ENCODE data around the gene RARG.

RARG gene

DNA sequence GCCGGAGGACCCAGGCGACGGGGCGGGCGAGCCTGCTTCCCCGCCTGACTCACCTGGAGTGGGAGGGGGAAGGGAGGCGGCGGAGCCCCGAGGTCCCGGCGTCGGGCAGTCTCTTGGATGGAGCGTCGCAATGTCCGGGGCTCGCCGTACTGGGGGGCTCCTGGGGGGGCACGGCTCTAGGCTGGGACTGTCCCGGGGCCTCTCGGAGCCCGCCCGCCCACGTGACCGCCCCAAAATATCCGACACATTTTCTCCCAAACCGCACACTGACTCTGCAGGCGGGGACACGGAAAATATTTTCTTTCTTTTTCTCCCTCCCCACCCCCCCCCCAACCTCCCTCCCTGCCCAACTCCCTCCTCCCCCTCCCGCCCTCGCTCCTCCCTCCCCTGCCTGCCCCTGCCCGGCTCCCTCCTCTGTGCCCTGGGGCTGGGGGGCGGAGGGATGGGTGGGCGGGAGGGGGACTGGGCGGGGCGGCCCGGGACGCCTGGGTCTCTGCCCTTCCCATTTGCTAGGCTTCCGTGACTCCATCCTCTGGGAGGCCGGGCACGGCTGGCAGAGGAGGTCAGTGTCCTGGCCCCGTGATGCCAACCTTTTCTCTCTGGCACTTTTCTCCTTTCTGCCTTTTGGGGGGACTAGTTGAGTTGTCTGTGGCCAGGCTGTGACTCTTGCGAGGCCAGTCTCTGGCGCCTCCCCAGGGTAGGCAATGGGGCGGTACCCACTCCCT, at the start of gene RARG:
TSS of gene RARG (minus strand) at position 289 of the 725 bp plus-strand sequence. CDS start 4,664 bp downstream, outside the sequence.
- DNase-seq = no peak

DNA sequence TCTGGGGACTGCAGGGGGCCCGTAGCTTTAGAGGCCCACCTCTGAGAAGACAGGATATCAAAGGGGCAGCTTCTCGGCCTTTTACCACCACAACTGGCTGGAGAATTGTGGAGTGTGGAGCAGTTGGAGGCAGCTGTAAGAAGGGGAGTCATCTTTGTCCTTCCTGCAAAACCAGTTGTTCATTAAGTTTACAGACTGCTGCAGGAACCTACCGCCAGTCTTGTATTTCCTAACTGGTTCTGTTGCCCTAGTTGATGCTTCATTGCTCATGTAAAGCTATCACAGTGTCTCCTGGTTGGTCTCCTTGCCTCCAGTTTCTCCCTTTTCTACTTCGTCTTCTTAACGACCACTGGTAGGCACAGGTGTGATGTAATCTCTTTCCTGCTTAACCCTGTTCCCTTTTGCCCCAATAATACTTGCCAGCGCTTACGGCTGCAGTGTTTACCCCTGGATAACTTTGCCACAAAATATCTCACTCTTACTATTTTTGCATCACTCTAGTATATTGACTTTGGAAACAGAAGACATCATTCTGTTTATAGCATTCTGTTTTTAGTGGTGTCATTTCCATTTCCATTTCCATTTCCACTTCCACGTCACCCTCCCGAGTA, 48.0 kb upstream of the RARG start:
- no peak for DNase-seq

DNA sequence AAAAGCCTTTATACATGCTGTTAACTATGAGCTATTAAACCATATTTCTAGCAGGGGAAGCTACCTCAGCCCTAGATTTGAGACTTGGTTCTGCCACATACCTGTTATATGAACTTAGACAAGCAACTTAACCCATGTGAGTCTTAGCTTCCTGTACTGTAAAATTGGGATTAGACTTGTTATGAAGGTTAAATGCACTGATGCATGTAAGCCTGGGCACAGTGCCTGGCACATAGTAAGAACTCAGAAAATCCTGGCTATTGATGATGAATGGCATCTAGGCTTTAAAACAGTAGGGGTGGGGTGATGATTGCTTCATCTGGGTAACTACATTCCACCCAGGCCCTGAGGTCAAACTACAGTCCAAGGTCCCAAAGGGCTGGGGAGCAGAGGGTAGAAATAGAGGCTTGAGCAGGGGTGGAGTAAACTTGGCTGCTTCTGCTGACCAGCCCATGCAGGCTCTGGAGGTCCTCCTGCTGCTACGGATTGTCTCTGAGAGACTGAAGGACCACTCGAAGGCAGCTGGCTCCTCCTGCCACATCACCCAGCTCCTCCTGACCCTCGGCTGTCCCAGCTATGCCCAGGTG, 47.4 kb upstream of the RARG start:
- no peak for DNase-seq

DNA sequence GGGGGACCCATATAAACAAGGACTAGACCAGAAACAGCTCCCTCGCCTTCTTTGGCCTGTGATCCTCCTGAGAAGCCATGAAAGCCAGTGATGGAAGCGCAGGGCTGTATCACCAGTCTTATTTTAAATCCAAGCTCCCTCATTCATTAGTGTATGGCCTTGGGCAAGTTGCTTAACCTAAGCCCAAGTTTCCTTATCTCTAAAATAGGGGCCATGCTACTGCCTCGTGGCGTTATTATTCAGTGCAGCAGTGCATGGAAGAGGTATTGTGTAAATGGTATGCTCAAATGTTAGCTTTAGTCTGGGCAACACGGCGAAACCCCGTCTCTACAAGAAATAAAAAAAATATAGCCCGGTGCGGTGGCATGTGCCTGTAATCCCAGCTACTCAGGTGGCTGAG, 46.0 kb upstream of the RARG start:
- no peak for DNase-seq

DNA sequence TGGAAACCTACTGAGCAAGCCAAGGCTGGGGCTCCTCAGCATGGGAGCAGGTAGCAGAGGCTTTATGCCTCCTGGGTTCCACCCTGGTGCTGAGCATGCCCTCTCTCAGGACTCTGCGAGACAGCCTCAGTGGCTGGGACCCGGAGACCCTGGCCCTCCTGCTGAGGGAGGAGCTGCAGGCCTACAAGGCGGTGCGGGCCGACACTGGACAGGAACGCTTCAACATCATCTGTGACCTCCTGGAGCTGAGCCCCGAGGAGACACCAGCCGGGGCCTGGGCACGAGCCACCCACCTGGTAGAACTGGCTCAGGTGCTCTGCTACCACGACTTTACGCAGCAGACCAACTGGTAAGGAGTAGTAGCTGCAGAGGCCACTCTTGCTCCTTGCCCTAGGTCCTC, 44.5 kb upstream of the RARG start:
- DNase-seq = no peak

DNA sequence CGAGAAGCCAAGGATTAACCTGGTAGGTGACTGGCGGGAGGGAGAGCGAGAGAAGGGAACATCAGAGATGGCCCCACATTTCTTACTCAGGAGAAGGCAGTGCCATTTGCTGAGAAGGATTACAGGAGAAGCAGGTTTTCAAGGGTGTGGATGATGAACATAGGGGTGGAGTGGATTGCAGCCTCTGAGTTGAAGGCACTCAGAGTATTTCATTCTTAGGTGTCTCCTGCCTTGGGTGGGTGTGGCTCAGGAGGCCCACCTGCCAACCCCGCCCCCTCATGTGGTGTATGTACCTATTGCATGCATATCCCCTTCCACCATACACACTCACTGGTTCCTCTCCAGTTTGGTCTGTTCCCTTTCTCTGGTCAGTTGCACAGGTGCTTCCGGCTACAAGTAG, 42.4 kb upstream of the RARG start:
- no peak for DNase-seq

DNA sequence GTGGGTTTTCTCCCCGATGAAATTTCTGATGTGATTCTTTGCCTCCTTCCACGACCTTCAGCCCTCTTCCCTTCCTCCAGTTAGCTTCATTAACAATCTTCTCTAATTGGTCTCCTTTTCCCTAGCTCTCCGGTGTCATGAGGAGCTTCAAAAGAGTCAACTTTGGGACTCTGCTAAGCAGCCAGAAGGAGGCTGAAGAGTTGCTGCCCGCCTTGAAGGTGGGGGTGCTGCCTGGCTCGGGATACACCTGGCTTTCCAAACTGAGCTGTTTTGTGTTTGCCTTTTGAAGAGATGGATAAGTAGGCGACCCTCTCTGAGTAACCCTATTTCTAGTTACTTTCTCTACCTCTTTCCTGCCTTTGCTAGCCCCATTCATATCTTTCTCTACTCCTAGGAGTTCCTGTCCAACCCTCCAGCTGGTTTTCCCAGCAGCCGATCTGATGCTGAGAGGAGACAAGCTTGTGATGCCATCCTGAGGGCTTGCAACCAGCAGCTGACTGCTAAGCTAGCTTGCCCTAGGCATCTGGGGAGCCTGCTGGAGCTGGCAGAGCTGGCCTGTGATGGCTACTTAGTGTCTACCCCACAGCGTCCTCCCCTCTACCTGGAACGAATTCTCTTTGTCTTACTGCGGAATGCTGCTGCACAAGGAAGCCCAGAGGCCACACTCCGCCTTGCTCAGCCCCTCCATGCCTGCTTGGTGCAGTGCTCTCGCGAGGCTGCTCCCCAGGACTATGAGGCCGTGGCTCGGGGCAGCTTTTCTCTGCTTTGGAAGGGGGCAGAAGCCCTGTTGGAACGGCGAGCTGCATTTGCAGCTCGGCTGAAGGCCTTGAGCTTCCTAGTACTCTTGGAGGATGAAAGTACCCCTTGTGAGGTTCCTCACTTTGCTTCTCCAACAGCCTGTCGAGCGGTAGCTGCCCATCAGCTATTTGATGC, 36.9 kb upstream of the RARG start:
- DNase-seq = no peak

DNA sequence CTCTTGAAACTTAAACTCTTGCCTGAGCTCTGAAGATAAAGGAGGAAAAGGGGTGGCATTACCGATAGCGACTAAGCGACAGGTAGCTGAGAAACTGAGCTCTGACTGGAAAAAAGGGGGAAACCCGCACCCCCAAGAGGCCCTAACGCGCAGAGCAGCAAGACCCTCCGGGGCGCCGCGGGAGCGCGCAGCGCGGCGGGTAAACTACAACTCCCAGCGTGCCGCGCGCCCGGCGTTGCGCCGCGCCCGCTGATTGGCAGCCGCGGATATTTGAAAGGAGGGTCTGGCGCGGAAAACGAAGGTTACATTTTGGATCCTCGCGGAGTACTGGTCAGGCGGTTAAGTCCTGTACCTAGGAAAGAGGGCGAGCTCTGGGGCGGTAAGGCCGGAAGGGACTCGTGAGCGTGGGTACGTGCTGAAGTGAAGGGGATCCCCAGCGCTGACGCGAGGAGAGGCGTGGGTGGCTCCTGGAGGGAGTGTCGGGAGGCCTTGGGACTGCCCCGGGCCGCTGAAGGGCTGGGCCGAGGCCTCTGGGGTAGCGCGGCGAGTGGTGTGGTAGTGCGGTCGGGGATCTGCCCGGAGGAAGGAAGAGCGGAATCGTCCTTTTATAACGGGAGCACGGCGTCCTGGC, 36.1 kb upstream of the RARG start, which contains the start of gene ESPL1:
TSS of gene ESPL1 (plus strand) at position 301 of the 631 bp plus-strand sequence. CDS start 468 bp downstream, outside the sequence.
- no peak for DNase-seq

DNA sequence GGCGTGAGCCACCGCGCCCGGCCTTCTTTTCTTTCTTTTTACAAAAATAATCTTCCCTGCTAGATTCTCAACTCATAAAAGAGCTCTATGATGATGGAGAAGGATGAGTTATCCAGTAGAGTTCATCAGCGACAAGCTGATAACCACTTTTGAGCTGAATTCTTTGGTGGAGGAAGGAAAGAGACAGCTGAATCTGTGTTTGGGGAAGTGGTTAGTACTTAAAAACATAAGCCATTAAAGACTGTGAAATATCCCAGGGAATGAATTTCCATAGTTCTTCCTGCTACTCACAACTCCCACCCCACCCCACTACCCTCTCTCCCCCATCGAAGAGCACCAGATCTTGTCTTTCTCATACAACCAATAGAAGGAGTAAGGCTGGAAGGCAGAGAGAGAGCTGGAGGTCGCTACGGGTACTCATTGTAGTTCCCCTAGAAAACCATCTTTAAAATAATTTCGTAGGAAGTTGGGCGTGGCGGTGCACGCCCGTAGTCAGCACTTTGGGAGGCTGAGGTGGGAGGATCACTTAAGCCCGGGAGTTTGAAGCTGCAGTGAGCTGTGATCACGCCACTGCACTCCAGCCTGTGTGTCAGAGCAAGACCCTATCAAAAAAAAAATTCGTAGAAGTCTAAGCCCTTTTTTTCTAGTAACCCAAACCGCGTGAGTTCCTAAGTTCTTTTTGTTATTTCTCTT, 35.4 kb upstream of the RARG start:
- DNase-seq = no peak

DNA sequence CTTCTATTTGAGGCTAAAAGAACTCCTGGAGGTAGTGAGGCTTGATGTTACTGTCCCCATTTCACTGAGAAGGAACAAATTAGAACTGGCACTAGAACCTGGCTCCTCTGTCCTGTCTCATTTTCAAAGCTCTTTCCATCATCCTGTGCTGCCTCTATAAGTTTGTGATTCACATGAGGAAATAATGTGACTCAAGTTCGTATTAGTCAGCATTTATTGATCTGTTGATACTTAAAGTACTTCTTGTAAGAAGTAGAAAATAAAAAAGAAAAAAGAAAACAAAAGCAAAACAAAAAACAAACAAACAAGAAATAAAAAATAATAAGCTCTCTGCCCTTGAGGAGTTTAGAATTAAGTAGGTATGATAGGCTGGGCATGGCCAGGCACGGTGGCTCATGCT, 33.8 kb upstream of the RARG start:
- no peak for DNase-seq

DNA sequence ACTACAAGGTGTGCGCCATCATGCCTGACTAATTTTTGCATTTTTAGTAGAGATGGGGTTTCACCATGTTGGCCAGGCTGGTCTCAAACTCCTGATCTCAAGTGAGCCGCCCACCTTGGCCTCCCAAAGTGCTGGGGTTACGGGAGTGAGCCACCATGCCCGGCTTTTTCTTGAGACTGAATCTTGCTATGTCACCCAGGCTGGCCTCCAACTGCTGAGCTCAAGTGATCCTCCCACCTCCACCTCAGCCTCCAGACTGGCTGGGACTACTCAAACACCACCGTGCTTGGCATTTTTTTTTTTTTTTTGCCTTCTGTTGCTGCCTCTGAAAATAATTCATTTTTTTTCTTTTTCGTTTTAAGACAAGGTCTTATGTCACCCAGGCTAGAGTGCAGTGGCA, 27.9 kb upstream of the RARG start:
- DNase-seq = no peak

DNA sequence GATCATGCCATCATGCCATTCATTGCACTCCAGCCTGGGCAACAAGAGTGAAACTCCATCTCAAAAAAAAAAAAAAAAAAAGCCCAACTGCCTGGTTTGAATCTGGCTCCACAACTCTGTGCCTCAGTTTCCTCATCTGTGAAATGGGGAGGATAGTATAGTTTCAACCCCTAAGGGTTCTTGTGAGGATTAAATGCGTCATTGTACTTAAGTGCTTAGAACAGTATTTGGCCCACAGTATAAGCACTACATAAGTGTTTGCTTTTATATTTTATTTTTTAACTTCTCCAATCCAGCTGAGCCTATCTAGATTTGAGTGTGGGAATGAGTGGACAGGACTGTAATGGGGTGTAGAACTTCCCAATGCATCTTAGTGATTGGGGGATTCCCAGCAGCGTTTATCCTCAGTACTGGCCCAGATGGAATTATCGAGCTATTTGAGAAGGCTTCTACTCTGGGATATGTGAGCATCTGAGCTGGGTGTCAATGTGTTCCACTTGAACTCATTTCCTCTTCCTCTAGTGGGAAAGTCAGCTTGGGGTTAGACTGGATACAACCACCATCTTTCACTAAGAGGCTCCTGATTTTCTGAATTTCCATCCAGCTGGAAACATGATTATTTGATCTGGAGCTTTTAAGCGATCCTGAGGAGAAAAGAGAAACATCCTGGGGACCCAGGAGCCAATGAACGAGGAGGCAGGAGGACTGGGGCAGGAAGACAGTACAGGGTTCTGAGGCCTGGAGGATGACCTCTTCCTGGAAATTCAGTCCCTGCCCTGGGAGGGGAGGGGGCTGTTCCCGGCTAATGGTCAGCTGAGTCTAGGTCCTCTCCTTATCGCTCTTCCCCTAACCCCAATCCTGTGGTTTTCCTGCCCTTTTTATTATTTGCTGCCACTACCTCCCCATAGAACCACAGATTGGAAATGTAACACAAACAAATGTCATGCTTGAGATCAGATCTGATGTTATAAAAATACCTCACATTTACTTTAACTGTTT, 26.8 kb upstream of the RARG start:
- no peak for DNase-seq

DNA sequence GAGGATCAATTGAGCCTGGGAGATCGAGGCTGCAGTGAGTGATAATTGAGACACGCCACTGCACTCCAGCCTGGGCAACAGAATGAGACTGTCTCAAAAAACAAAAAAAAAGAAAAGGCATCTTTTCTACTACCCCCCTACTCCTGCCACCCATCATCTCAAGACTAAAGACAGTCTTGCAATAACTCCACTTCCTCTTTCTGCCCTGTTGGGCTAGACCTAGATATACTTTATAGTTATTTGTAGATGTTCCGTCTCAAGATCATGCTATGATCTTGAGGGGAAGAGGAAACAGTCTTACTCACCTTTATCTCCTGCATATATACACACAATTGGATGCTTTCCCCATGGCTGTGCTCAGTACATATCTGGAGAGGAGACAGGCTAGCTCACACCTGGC, 24.0 kb upstream of the RARG start:
- no peak for DNase-seq

DNA sequence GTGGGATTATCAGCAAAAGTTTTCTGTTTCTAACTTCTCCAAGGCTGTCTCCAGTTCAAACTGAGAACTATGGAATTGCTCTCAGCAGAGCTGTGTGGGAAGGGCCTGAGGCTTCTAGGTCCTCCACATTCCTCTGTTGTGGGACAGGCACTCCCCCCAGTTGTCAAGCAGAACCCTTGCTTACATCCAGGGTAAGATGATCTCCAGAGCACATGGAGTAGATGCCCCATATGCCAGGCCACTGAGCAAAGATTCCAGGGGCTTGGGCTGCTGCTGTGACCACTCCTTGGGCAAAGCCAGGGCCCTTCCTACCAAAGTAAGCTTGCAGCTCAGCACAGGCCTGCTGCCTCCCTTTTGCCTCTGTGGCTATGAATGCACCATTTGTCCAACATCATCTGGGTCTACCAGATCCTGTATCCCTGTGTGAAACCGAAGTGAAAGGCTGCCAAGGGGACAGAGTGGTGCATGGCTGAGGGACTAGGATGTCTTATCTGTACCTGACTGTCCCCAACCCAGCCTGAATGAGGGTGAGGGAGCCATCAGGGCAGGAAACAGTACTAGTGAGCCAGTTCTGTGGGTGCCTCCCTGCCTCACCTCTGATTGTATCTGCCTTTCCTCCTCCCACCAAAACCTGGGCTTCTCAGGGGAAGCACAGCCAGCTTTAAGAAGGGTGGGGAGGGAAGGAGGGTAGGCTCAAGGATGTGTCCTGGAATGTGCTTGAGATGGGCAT, 23.0 kb upstream of the RARG start:
- DNase-seq = no peak

DNA sequence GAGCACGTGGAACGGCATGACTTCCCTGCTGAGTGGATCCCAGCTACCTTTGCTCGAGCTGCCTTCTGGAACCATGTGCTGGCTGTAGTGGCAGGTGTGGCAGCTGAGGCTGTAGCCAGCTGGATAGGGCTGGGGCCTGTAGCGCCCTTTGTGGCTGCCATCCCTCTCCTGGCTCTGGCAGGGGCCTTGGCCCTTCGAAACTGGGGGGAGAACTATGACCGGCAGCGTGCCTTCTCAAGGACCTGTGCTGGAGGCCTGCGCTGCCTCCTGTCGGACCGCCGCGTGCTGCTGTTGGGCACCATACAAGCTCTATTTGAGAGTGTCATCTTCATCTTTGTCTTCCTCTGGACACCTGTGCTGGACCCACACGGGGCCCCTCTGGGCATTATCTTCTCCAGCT, 21.3 kb upstream of the RARG start:
- DNase-seq = no peak

DNA sequence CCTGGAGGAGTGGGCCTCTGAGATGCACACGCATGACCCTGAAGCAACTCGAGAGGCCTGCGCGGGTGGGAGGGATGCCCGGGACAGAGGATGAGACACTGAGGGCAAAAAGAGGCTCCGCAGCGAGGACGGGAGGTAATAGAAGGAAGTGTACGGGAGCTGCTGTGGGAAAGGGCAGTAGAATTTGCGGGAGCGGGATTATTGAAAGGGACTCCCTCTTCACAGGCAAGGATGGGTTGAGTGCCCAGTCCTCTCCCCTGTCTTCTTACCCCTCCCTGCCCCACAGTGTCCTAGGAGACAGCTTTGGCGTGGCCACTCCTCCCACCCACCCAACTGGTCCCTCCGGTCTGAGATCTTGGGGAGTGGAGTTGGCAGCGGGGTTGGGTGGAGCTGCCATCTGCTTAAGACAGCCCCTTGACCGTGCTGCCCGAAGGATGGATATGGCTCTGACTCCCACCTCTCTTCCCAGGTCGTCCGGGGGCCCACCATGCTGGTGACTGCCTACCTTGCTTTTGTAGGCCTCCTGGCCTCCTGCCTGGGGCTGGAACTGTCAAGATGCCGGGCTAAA, 20.4 kb upstream of the RARG start:
- DNase-seq = no peak

DNA sequence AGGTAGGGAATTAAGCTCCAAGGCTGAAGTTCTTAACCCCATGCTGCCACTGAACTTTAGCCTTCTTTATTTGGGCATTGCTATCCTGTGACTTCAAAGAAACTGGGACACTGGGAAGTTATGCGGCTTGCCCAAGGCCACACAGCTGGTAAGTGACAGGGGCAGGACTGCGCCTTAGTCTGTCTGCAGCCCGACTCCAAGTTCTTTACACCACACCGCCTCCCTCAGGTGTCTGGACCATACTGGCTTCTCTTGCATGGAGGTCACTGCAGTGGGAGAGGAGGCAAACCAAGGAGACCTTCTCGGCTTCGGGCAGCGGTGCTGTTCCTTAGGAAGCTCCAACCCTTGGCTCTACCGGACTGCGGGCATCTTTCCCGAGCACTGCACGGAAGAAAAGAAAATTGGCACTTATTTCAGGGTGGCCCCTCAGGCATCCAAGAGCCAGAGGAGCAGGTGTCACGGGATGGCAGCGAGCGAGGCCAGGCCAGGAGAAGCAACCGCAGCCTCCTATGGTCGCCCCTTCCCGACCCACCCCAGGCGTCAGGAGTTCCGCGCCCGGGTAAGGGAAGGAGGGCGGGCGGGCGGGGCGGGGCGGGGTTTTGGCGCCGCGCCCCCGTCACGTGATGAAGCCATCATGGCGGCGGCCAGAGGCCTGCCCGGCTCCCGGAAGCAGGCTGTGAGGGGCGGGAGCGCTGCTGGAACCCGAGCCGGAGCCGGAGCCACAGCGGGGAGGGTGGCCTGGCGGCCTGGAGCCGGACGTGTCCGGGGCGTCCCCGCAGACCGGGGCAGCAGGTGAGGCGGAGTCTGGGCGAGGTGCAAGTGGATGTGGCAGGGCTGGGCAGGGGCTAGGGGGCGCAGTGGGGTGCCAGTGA, 19.7 kb upstream of the RARG start:
- no peak for DNase-seq

DNA sequence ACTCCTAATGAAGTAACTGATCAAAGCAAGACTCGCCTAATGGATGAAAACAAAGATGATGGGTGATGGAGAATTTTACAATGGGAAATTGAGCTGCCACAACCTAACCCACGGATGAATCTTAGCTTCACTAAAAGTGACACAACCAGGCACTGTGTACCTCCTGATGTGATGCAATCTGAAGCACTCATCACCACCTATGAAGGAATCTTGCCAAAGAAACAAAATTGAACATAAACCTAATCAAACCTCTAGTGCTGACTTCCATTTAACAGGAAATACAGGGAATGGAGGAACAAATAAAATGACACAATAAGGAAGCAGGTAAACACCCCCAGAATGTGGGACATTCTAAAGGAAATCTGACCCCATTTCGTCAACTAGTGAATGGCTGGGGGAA, 13.3 kb upstream of the RARG start:
- DNase-seq = no peak

DNA sequence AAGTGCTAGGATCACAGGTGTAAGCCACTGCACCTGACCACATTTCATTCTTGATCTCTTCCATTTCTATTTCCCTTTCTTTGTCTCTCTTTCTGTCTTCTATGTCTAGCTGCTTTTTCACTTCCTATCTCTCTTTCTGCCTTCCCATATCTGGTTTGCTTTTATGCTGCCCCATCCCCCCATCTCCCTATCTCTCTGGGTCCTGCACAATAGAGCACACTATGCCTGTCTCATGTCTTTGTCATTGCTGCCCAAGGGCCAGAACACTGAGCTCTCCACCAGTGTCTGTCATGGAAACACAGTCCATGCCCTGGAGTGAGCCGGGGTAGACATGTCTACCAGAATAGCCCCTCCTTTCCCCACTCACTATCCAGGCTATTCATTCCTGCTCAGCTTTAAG, 12.3 kb upstream of the RARG start:
- no peak for DNase-seq
